GM19043 (cell line): Measurements from ENCODE around the gene ELOVL4.
A peak's percentile ranks its signal among the peaks of the same experiment; 100 is the strongest.

Experiments used
- ATAC-seq: cut with Tn5 transposase; IDR thresholded peaks from one replicate; pipeline ENCODE4 v1.9.1; 2021; ENCODE audit warnings: low read depth; ENCODE audit not compliant: unreplicated experiment

ELOVL4 gene

GRCh38 chr6:79922018-79922417 lies 25.3 kb downstream of the ELOVL4 start:
- ATAC-seq = no peak

DNA sequence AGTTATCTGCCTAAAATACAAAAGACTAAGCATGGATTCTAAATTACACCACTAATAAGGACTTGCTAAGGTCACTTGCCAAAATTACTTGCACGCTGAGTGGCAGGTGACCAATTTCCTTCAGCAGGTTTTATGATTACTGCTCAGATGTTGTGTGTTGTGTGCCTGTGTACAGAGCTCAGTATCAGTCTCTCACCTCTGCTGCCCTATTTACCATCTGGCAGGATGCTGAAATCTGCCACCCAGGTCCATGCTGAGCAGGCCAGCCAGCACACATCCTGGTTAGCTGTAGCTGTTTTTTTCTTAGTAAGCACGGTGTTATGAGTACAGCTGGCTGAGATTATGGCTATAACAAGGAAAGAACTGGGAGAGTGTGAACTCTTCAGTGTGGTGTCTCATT lies 34.0 kb downstream of the ELOVL4 start:
- no peak for ATAC-seq

GRCh38 chr6:79911992-79912391 lies 35.4 kb downstream of the ELOVL4 start:
- ATAC-seq = no peak

GRCh38 chr6:79909517-79909916 lies 37.8 kb downstream of the ELOVL4 start:
- no peak for ATAC-seq

DNA sequence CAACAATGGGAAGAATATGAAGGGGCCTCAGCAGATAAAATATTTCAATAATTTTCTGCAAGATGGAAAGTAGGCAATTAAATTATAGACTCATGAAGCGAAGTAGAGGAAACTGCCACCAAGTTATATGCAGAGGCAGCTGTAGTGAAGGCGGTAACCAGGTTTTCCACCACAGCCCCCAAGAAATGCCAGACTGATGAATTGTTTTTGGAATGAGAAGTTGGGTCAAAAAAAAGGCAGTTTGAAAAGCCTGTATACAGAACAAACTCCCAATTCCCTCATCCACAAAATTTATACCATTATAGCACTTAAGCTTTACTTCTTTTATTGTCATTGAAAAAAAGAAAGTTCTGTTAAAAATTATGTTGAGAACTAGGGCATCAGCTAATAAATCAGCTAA lies 45.3 kb downstream of the ELOVL4 start:
- ATAC-seq = no peak

DNA sequence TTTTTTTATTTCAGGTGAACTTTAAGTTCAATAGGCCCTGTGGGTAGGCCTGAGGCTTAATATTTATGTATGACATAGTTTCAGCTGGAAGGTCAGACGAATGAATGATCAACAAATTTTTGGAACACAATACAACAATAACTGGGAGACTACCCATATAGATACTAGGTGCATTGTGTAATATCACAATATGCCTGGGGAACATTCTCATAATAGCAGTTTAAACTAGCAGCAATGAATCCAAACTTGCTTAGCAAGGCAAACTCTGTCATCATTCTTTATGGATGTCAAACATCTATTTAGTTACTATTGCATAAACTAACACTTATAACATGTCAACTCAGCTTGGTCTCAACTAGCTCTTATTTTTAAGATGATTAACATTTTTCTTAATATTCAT lies 49.3 kb downstream of the ELOVL4 start:
- no peak for ATAC-seq

DNA sequence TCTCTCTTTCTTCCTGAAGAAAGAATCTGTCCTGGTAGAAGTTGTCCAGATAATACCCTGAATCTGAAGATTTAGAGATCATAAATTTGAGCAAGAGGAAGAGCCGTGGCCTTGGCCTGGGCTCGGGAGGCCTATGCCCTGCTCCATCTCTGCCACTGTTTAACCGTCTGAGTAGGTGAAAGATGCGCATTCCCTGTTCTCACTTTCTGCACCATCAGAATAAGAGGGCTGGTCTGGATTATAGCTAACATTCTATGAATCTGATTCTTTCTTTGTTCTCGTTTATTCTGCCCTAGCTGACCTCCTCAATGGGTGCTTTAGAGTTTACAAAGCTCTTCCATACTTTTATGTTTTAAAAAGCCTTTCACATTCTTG lies 51.3 kb downstream of the ELOVL4 start:
- ATAC-seq = no peak

- ATAC-seq = no peak
These were observed 51.8 kb downstream of the ELOVL4 start for GRCh38 chr6:79895382-79896074.

DNA sequence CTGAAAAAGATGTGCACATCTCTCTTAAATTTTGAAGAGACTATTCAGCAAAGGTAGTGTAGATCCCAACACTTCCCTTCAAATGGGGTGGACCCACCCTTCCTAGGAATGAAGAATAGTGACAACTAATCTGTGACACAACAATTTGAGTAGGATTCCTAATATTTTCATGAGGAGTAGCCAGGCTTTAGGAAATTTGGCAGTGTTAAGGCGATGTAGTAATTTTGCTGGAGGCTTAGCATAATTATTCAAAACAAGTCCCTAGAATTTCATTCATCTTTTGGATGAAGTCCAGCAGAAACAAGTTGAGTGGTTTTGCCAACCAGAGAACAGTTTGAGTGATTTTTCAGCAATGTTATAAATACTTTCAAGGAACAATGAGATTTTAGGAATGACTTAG lies 52.4 kb downstream of the ELOVL4 start:
- ATAC-seq = no peak

GRCh38 chr6:79888587-79888986 lies 58.8 kb downstream of the ELOVL4 start:
- ATAC-seq = no peak

DNA sequence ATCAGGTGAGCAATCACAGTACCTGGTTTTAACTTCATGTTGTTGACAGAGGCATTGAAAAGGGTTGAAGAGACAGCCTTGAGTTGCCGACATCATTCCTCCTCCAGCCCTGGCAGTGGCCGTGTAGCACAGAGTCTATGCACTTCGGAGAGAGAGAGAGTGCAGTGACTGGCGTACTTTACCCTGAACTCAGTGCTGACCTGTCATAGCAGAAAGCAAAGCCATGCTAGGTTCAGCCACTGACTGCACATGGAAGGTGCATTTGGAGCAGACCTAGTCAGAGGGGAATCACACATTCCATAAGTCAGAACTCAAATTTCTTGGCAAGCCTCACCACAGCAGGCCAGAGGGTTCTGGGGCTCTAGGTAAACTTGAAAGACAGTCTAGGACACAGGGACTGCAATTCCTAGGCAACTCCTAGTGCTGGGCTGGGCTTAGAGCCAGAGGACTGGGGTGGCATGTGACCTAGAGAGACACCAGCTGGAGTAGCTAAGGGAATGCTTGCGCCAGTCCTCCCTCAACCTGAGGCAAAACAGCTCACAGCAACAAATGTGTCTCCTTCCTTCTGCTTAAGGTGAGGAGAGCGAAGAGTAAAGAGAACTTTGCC lies 69.1 kb downstream of the ELOVL4 start:
- no peak for ATAC-seq

GRCh38 chr6:79874531-79875134 lies 72.7 kb downstream of the ELOVL4 start:
- ATAC-seq = no peak

- no peak for ATAC-seq
These were observed 74.4 kb downstream of the ELOVL4 start for GRCh38 chr6:79872986-79873385.

- ATAC-seq = no peak
These were observed 75.0 kb downstream of the ELOVL4 start for GRCh38 chr6:79872303-79872702.

DNA sequence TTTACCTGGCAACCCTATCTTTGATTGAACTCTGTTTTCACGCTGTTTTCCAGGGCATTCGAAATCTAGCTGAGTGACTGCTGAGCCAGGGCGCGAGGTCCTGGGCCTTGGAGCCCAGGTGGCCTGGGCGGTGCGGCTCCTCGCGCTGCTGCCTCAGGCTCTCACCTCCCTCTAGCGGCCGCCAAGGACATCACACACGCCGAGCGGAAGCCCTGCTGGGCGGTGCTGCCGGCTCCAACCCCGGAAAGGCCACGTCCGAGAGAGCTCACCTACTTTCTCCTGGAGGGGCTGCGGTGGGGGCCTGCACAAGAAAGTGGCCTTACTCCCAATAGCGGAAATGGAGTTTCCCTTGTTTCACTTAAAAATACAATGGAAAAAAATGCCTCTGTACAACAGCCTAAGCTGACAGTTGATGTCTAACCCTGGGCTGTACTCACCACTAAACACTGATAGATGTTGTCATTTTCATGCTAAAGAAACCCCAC lies 77.7 kb downstream of the ELOVL4 start:
- ATAC-seq = peak; percentile 100

- no peak for ATAC-seq
These were observed 78.2 kb downstream of the ELOVL4 start for GRCh38 chr6:79869184-79869583.

- ATAC-seq = no peak
These were observed 79.1 kb downstream of the ELOVL4 start for GRCh38 chr6:79868098-79868722.
